HG03066 (cell line): Measurements from ENCODE around the gene TRPC4AP.

Source experiments
- ATAC-seq: cut with Tn5 transposase; IDR thresholded peaks from one replicate; pipeline ENCODE4 v1.9.1; 2021; ENCODE audit warnings: low read depth; ENCODE audit not compliant: unreplicated experiment

TRPC4AP gene

GRCh38 chr20:35017099-35017835 lies 75.3 kb downstream of the TRPC4AP start:
- ATAC-seq, result no peak

GRCh38 chr20:35015863-35016193 lies 76.8 kb downstream of the TRPC4AP start:
- ATAC-seq, result no peak

GRCh38 chr20:35014537-35014936 lies 78.1 kb downstream of the TRPC4AP start:
- ATAC-seq, result no peak

- no peak for ATAC-seq
These were observed 78.9 kb downstream of the TRPC4AP start for GRCh38 chr20:35013421-35014411.

GRCh38 chr20:35012227-35013069 lies 80.2 kb downstream of the TRPC4AP start:
- no peak for ATAC-seq

- no peak for ATAC-seq
These were observed 80.9 kb downstream of the TRPC4AP start for GRCh38 chr20:35011589-35012226.

GRCh38 chr20:35010405-35011192 lies 82.0 kb downstream of the TRPC4AP start:
- no peak for ATAC-seq

- ATAC-seq, result no peak
These were observed 82.8 kb downstream of the TRPC4AP start for GRCh38 chr20:35009665-35010328.

GRCh38 chr20:35008411-35009342 lies 83.9 kb downstream of the TRPC4AP start:
- no peak for ATAC-seq

GRCh38 chr20:35007891-35008290 lies 84.7 kb downstream of the TRPC4AP start:
- no peak for ATAC-seq

- ATAC-seq, result no peak
These were observed 85.2 kb downstream of the TRPC4AP start for GRCh38 chr20:35007413-35007812.

GRCh38 chr20:35006531-35006971 lies 86.1 kb downstream of the TRPC4AP start:
- ATAC-seq, result no peak

GRCh38 chr20:35006009-35006408 lies 86.6 kb downstream of the TRPC4AP start:
- ATAC-seq, result no peak

- ATAC-seq, result no peak
These were observed 87.1 kb downstream of the TRPC4AP start for GRCh38 chr20:35005463-35005961.

GRCh38 chr20:35004749-35005462 lies 87.7 kb downstream of the TRPC4AP start:
- no peak for ATAC-seq

GRCh38 chr20:35004051-35004725 lies 88.4 kb downstream of the TRPC4AP start:
- no peak for ATAC-seq
